GM19193 (cell line): Measurements from ENCODE around the gene PCNT.
A peak's percentile ranks its signal among the peaks of the same experiment; 100 is the strongest.

Source experiments
- POLR2A ChIP-seq: IDR thresholded peaks from 4 replicates; pipeline ENCODE4 v1.6.1; 2011; ENCODE audit not compliant: insufficient read depth, insufficient read length; ENCODE audit errors: extremely low read depth

The PCNT gene

DNA sequence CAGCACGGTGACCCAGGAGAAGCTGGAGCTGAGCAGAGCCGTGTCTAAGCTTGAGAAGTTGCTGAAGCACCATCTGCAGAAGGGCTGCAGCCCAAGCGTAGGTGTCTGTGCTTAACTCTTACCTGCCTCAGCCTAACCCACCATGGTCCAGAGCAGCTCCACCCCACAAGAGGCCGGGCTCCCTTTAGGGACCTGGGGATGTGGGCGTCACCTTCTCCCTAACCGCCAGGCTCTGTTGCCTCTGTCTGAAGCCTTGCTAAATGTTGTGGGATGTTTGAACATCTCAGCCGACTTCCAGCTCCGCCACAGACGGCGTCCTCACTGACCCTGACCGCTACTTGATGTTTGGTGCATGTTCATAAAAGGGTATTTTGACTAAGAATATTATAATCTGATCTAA, 114.3 kb downstream of the PCNT start:
- TF ChIP-seq POLR2A, result no peak

DNA sequence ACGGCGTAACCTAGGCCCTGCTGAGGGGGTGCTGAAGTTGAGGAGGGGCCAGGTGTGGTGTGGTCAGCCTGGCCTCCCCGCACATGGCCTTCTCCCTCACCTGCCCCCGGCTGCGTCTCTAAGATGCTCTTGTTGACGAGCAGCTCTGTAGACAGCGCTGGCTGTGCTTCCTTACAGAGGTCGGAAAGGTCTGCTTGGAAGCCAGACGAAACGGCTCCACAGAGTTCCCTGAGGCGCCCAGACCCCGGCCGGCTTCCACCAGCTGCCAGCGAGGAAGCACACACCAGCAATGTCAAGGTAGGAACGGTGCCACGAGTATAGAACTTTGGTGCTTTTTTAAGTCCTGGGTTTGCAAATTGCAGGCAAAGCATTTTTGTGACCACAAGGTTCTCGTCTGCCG, 116.0 kb downstream of the PCNT start:
- TF ChIP-seq POLR2A, result no peak

DNA sequence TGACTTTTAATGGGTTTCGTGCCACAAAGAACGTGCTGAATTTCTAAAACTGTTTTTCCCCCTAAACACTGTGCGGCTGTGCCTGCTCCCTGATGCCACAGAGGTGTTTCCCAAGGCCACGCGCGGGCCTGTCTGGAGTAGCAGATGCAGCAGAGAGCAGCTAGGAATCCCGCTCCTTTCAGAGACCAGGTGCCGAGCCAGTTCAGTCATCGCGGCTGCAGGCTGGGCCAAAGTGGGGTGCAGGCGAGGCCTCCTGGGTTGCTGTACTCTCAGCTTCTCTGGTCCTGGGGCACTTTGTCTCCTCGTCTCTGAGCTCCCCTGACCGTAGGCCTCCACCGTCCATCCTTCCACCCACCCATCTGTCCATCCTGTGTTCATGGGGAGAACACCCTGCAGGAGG, 117.4 kb downstream of the PCNT start:
- TF ChIP-seq POLR2A, result no peak

DNA sequence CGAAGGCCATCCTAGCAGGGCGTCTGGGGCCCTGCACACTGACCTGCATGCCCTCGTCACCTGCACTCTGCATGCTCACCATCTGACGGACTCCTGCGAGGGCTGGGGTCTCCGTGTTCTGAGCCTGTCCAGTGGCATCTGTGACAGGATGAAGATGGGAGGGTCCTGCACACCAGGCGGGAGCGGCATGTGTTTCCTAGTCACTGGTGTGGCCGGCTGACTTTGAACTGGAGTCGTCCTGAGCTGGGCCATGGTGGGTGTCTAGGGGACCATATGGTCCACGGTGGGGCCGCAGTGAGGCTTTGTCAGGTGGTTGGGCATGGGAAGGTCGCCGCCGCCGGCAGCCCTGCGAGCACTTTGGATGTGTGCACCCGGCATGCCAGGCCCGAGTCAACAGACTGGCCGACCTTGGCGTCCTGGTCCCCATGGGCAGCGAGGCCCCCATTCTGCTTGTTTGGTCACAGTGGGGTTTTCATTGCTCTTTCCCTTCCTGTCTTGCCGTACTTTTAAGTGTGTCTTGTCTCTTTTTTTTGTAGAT, 118.1 kb downstream of the PCNT start:
- TF ChIP-seq POLR2A, result no peak

DNA sequence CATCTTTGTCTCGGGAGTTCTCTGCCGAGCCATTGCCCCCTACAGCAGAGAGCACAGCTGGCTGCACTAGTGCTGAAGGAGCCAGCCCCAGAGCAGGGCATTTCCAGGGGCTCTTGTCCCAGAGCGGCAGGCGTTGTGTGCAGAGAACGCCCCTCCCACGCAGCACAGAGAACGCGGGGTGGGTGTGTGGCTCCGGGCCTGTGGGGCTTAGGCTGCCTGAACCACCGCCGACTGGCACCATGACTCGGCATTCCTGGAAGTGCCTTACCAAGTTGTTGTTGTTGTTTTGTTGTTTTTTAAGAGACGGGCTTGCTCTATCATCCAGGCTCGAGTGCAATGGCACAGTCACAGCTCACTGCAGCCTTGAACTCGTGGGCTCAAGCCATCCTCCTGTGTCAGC, 119.0 kb downstream of the PCNT start:
- no peak for TF ChIP-seq POLR2A

DNA sequence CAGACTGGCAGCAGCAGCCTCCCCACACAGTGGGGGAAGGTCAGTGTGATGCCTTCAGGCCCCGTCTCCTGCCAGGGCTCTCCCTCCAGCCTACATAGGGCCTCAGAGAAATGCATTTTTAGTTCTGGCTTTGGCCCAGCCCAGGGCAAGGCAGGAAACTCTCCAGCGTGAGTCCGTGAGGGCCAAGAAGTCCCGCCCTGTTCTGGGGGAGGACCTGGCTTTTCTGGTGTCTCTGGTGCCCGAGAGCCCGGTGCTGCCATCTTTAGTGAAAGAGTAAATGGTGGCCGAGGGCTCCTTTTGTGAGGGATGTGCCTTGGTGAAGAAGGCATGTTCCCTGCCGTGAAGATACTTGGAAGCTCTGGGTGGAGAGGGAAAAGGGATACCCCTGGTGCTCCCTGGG, 120.0 kb downstream of the PCNT start:
- TF ChIP-seq POLR2A, result no peak

DNA sequence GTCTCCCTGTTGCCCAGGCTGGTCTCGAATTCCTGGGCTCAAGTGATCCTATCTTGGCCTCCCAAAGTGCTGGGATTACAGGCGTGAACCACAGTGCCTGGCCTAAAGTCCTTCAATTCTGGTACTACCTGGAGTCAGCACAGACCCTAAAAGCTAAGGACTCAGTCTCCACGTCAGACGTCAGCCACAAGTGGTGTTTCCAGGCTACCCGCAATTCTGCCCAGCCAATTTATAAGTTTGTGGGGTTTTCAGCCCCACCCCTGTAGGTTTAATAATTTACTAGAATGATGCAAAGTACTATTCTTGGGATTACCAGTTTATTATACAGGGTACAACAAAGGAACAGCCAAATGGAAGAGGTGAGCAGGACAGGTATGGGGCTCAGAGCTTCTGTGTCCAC, 124.2 kb downstream of the PCNT start:
- no peak for TF ChIP-seq POLR2A

DNA sequence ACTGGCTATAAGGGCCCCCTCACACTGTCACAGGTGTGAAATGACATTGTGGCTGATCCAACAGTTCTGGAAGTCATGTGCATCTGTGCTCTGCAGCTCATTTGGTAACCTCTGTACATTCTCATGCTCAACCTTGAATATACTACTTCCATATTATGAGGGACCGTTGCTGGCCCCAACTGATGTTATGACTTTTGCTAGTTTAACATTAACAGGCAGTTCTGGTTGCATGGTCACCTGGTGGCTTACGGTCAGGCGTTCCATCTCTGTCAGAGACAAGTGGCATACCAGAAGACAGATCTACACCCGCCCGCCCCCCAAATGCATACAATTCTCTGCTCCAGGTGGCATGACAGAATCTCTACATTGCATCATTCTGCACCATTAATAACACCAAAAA, 128.8 kb downstream of the PCNT start:
- TF ChIP-seq POLR2A, result no peak

DNA sequence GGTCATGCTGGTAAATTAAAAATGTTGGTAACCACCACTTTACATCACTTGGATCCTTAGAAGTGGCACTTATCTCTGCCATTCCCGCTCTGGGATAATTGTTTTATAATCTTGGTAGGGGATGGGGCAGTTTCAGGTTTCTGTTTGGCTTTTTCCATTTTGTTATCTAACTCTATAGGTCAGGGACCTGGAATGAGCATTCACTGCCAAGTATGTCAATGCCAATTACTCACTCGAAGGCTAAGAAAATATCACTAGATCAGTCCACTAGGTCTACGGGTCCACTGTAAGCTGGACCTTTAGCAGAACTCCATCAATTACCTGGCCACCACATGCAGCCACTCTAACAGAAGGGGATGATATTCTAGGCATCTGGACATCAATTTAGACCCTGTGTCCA, 130.2 kb downstream of the PCNT start:
- no peak for TF ChIP-seq POLR2A

DNA sequence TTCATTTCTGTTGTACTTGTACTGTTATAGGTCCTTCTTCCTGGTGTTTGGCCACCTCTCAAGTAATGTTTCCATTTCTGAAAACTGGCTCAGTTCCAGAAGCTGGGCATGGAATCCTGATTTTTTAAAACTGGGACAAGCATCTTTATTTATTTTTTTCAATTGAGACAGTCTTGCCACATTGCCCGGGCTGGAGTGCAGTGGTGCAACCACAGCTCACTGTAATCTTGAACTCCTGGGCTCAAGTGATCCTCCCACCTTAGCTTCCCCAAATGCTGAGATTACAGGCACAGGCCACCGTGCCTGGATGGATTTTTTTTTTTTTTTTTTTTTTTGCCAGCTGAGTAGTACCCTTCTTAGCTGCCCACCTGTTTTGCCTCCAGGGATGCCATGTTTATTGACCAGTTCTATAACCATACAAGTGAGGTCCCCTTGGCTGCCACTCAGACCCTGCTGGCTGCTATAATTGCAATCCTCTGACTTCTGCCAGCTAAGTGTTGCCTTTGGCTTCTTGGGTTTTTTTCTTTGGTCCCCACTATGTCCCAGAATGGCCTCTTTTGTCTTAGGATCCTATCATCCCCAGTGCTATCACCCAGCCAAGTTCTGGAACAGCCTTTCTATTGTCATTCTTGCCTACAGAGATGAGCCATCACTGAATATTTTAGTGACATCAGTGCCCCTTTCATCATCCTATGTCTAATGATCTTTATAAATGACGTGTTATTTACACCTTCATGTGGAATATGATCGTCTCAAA, 130.9 kb downstream of the PCNT start:
- TF ChIP-seq POLR2A, result no peak

DNA sequence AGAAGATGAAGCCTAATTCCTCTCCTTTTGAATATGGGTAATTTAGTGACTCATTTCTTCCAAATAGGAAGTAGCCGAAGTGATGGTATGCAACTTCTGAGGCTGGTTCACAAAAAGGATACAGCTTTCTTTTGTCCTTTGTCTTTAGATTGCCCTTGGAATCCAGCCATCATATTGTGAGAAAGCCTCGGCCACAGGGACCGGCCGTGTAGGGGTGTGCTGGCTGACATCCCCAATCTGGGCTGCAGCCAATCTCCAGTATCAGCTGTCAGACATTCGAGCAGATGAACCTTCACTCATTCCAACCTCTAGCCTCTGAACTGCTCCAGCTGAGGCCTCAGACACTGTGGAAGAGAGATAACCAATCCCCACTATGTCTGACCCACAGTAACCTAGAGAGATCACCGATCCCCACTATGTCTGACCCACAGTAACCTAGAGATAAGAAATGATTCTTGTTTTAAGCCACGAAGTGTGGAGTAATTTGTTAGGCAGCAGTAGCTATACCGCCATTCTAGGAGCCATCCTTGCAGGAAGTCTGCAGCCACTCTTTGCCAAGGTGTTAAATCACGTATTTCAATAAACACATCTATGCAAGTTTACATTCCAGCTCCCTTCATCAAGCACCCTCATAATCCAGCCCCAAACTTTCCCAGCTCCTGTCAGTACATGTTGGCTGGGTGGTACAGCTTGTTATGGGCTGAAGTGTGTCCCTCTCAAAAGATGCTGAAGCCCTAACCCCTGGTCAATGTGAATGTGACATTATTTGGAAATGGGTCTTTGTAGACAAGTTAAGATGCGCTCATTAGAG, 131.8 kb downstream of the PCNT start:
- TF ChIP-seq POLR2A, result no peak

DNA sequence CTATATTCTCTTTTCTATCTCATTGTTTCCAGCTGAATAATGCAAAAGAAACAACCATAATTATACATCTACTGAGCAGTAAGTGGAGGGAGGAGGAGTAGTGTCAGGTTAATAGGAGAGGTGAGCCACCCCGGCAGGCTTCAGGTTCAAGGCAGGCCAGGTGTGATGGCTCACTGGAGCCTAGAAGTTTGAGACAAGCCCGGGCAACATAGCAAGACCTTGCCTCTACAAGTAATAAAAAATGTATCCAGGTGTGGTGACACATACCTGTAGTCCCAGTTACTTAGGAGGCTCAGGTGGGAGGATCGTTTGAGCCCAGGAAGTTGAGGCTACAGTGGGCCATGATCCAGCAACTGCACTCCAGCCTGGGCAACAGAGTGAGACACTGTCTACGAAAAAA, 132.8 kb downstream of the PCNT start:
- TF ChIP-seq POLR2A, result no peak

DNA sequence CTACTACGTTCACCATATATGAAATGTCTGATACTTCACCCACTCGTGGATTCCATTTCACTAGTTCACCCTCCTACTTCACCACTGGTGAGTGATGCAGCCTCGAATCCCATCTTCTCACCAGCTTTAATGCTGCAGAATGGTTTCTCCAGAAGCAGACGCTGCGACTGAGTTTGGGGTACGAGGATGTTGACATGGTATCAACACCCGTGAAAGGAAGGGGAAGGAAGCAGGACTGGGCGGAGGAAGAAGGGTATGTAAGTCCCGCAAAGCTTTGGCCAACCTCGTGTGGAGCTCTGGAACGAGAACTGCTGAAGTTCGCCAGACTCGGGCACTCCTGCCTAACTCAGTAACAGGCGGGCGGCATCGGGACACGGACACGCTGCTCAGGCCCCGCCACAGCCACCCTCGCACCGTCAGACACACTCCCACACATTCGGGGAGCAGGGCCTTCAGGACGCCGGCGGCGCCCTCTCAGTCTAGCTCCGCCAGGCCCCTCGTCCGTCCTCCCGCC, 133.9 kb downstream of the PCNT start:
- TF ChIP-seq POLR2A, result no peak

DNA sequence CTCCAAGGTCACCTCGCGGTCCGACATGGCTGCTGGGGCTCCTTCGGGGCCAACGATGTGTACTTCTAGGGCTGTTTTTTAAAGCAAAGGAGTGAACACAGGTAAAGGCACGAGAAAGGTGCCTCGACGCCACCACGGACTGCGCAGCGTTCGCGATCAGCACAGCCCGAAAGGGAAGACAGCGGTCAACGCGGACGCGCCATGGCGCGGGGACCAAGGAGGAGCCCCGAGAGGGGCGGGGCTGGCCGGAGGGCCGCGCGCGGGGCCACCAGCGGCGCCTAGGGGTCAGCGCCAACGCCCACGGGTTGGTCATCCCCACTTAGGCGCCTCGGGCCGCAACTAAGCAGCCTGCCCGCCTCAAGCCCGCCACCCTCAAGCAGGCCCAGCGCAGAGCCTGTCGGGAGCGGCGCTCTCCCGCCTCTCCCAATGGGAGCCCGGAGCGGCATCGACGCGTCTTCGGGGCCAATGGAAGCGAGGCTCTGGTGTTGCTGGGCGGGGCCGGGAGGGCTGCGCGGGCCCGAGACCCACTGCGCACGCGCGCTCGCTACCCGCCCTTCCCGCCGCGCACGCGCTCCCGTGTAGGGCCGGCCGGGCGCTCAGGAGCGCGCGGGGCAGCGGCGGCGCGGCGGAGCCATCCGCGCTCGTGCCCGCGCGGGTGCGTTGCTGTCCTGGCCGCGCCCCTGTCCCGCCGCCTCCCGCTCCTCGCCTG, 134.5 kb downstream of the PCNT start, which contains the start of gene DIP2A:
TSS of gene DIP2A (plus strand) at position 577 of the 709 bp plus-strand sequence. CDS start 241 bp downstream, outside the sequence.
- TF ChIP-seq POLR2A, result peak; percentile 89

DNA sequence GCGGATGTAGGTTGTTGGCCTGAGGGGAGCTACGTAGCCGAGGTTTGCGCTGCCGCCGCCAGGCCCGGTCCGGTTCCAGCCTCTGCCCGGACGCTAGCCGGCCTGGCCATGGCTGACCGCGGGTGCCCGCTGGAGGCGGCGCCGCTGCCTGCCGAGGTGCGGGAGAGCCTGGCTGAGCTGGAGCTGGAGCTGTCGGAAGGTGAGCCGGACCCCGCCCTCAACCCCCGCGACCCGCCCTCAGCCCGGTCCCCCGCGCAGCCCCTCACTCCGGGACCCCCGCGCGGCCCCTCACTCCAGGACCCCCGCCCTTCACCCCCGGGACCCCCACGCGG, 135.0 kb downstream of the PCNT start:
- TF ChIP-seq POLR2A, result no peak
